ENCODE data around the gene IL6R.

DNA sequence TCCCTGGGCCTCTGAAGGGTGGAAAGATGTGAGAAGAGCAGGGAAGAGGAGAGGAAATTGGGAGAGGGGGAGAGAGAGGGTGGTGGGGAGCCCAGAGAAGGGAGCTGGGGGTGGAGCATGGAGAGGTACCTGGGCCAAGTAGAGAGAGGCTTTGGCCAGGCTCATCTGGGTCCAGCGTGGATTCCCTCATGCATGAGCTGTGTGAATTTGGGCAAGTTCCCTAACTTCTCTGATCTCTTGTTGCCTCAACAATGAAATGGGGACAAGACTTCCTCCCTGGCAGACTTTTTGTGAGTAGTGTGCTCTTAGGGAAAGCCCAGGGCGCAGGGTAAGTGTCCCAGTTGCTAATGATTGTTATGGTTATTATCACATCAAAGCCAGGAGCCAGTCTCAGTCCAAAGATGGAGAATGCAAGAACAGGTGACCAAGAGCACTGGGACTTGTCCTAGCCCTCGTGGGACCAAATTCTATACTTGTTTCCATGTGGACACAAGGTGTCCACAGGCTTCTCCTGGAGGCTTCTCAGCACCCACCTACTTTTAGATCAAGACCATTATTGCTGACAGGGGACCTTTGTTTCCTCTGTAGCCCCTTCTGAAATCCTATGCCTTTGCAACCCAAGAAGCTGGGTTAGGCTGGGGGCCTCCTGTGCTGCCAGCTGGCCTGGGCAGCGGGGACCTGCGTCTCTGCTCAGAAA lies 13.9 kb downstream of the IL6R start:
- TF ChIP-seq CTCF (IDR thresholded peaks at IDR 0.05; ENCODE audit: low read depth, low read length, missing input control): no peak
- no peak for TF ChIP-seq REST (IDR thresholded peaks at IDR 0.05)
- TF ChIP-seq HNF4G (IDR thresholded peaks at IDR 0.05): no peak
- TF ChIP-seq, protein P1, sequence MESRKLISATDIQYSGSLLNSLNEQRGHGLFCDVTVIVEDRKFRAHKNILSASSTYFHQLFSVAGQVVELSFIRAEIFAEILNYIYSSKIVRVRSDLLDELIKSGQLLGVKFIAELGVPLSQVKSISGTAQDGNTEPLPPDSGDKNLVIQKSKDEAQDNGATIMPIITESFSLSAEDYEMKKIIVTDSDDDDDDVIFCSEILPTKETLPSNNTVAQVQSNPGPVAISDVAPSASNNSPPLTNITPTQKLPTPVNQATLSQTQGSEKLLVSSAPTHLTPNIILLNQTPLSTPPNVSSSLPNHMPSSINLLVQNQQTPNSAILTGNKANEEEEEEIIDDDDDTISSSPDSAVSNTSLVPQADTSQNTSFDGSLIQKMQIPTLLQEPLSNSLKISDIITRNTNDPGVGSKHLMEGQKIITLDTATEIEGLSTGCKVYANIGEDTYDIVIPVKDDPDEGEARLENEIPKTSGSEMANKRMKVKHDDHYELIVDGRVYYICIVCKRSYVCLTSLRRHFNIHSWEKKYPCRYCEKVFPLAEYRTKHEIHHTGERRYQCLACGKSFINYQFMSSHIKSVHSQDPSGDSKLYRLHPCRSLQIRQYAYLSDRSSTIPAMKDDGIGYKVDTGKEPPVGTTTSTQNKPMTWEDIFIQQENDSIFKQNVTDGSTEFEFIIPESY (IDR thresholded peaks at IDR 0.05): no peak
- TF ChIP-seq, protein P2, sequence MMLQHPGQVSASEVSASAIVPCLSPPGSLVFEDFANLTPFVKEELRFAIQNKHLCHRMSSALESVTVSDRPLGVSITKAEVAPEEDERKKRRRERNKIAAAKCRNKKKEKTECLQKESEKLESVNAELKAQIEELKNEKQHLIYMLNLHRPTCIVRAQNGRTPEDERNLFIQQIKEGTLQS (IDR thresholded peaks at IDR 0.05): no peak
- TF ChIP-seq MAX (IDR thresholded peaks at IDR 0.05): no peak
- TF ChIP-seq JUND (IDR thresholded peaks at IDR 0.05): no peak
- no peak for TF ChIP-seq TAF1 (conservative IDR thresholded peaks at IDR 0.05)

Data from liver (tissue), 3 donors.